Activated CD4-positive, CD25-positive, alpha-beta regulatory T cell treated with anti-CD3 and anti-CD28 coated beads, Interleukin-2, amount 50 U/mL, for 24 hours (primary cell): ENCODE measurements around the gene VNN1.
"Not testable (repeated sequence)": the region's sequence is repeated elsewhere in the genome, so short reads cannot be mapped to it uniquely, and the experiment has no call there.

Experiments
- ATAC-seq, 2 donors: fragments of 150-1000 bp; cut with Tn5 transposase; one replicate each; pipeline ENCODE4 v1.10.0; 2021; ENCODE audit warnings: mild to moderate bottlenecking in 1 of 2, moderate library complexity in 1 of 2

Gene VNN1

DNA sequence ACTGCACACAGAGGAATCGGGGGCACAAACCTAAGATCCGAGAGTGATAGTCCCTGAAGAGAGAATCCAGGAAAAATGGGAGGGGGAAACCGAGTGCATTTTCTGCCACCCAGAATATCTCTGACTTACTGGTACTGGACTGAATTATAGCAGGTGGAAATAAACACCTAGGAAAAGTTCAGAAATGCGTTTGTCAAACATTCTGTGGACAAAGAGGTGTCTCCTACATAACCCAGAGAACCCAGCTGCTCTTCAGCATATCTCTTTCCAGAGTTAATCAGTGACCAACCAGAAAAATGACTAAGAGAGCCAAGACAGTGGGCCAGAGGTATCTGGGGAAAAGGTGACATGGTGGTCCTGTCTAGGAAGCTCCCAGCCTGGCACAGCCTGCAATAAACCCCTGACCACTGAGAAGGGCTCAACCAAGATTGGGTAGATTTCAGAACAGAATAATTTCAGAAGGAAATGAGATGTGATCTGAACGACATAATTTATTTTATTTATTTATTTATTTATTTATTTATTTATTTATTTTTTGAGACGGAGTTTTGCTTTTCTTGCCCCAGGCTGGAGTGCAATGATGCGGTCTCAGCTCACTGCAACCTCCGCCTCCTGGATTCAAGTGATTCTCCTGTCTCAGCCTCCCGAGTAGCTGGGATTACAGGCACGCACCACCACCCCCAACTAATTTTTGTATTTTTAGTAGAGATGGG lies 6.0 kb upstream of the VNN1 start:
- ATAC-seq = no peak

DNA sequence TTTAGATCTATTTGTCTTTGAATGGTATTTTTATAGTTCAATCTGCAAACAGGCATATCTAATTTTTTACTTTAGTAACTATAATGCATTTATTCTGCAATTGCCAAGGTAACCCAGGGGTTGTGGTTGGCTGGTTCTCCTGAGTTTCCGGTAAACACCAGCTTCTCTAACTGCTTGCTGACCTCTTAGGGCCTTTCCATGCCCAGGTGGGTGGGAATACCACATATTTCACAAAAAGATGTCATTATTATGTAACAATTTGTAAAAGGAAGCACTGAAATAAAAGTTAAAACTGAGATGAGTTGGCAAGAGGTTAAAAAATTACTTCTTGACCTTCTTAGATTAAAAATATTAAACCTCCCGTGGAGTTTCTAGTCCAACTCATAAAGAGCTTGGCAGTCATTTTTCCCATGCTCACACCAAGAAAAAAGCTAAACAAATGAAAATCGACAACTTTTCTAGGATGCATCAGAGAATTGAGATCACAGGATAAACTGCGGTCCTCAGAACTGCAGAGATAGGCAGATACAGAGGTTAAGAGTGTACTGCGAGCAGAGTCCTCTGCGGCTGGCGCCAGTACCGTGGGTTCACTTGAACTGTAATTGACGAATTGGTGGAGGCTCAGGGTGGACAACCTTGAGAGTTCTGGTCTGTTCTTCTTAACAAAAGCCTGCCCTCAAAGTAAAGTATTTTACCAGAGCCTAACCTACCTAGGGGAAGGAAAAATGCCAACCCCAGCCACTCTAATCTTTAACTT lies 2.2 kb upstream of the VNN1 start:
- no peak for ATAC-seq

DNA sequence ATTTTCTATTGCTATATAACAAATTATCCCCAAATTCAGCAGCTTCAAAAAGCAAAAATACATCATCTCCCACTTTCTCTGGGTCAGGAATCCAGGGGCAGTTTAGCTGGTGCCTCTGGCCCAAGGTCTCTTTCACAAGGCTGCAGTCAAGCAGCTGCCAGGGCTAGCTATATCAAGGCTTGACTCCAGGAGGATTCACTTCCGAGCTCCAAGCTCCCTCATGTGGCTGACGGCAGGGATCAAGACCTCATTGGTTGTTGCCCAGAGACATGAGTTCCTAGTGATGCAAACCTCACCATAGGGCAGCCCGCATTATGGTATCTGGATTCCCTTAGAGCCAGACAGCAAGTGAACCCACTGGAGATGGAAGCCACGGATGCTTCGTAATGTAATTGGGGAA lies 1.3 kb upstream of the VNN1 start:
- no peak for ATAC-seq

DNA sequence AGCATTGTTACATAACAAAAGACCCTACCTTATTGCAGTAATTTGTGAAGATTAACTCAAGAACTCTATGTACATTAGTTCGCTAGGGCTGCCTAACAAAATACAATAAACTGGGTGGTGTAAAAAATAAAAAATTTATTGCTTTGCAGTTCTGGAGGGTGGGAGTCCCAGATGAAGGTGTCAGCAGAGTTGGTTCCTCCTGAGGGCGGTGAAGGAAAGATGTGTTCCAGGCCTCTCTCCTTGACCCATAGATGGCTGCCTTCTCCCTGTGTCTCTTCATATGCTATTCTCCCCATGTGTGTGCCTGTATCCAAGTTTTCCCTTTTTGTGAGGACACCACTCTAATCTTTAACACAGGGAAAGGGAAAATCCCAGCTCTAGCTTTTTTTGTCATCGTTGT lies 305 bp upstream of the VNN1 start:
- no peak for ATAC-seq

DNA sequence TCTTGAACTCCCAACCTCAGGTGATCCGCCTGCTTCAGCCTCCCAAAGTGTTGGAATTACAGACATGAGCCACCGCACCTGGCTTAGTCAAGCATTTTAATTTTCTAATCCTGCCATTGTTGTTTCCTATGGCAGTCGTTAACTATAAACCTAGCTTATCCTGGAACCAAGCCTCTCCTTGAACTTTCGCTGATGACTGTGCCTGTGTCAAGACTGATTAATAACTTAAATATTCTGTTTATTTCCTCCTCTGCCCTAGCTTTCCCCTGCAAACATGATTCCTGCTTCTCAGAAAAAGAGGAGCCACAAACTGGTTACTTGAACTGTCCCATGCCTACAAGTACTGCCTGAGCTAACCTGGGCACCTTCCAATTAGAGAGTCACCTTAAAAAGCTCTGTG lies 1.5 kb downstream of the VNN1 start:
- ATAC-seq = no peak

DNA sequence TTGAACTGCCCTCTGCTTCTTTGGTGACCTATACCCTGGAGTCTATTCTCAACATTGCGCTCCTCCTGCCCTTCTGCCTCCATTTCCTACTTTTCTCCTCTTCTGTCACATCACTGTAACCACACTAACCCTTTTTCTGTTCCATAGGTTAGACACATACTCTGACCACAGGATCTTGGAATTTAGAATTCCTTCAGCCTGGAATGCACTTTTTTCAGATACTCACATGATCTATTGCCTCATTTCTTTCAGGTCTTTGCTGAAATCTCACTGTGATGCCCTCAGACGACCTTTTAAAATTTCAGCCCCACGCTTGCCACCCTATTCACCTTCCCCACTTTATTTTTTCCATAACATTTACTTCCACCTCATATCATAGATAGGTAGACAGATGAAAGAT lies 5.1 kb downstream of the VNN1 start:
- ATAC-seq = no peak

DNA sequence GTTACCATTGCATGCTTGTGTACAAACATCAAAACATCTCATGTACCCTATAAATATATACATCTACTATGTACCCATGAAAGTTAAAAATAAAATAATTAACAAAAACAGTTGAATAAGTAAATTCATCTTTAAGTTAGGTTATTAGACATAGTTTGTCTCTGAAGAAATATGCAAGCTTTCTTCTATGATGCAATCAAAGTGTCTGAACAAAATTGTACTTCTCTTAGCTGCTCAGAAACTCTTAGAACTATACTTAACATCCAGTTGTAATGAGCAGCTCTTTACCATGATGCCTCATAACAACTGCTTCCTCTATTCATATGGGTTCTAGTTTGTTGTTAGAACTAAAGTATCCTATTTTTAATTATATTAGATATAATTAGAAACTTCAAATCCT lies 5.9 kb downstream of the VNN1 start:
- ATAC-seq = no peak

DNA sequence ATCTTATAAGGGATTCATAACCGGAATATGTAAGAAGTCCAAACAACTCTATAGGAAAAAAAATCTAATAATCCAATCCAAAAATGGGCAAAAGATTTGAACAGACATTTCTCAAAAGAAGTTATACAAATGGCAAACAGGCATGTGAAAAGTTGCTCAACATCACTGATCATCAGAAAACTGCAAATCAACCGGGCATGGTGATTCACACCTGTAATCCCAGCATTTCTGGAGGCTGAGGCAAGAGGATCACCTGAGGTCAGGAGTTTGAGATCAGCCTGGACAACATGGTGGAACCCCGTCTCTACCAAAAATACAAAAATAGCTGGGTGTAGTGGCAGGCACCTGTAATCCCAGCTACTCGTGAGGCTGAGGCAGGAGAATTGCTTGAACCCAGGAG lies 7.1 kb downstream of the VNN1 start:
- not testable (repeated sequence) for ATAC-seq

DNA sequence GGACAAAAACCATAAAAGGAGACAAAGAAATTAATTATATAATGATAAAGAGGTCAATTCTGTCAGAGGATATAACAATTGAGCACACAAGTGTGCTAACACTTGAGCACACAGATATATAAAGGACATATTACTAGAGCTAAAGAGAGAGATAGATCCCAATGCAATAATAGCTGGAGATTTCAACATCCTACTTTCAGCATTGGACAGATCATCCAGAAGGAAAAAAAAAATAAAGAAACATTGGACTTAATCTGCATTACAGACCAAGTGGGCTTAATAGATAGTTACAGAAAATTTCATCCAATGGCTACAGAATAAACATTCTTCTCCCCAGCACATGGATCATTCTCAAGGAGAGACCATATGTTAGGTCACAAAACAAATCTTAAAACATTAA lies 9.9 kb downstream of the VNN1 start:
- ATAC-seq = no peak

DNA sequence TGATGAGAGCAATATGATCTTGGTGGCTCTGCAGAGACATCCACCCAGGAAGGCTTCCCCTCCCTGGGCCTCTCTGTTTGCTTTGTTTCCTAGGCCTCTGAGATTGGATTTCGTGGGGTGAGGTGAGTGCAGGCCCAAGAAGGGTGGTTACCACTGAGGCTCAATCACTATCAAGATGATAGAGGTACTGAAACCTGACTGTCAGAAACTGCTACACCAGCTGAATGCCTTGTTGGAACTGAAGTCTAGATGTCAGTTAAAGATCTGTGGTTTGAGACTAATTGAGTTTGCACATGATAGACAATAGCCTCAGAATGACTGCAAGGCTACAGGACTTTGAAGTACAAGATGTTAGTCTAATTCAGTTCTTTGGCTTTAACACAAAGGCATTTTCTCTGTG lies 15.2 kb downstream of the VNN1 start:
- ATAC-seq = no peak

DNA sequence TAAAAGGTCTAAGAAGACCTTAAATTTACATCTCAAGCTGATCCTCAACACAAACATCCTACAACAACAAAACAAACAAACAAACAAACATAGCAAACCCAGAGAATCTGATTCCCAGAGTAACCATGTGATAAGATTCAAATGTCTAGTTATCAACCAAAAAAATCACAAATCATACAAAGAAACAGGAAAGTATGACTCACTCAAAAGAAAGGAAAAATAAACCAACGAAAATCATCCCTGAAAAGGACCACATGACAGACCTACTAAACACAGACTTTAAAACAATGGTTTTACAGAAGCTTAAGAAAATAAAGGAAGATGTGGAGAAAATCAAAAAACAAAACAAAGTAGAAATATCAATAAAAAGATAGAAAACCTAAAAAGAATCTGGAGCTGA lies 18.1 kb downstream of the VNN1 start:
- no peak for ATAC-seq

DNA sequence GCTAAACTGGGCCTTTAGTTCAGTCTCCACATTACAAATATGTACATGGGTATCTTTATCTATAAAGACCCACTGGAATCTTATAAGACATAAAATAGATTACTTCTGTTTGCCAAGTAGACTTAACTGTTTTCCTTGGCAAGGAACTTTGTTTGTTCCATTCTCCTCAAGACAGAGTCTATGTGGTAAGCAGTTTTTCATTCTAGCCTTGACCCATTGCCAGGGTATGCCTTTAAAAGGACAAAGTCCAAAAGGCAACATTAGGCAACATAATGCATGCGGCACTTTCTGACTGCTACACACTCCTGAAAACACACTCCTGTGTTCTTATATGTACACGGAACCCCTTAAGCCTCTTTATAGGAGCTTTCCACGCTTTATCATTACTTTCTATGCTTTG lies 20.4 kb downstream of the VNN1 start:
- ATAC-seq = no peak

DNA sequence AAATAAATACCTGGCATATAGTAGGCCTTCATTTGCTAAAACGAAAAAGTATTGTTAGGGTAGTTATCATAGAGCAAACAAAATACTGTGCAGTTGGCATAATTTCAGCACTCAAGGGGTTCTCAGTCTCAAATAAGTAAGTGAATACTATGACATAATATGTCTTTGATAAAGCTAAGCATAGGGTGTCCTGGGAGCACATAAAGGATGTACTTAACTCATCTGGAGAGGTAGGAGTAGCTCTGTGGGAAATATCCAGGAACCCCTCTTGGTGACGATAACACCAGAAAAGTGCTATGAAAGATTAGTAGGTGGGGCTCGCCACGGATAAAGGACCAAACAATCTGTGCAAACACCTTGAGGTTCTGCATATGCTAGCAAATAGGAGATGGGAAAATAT lies 23.2 kb downstream of the VNN1 start:
- no peak for ATAC-seq

DNA sequence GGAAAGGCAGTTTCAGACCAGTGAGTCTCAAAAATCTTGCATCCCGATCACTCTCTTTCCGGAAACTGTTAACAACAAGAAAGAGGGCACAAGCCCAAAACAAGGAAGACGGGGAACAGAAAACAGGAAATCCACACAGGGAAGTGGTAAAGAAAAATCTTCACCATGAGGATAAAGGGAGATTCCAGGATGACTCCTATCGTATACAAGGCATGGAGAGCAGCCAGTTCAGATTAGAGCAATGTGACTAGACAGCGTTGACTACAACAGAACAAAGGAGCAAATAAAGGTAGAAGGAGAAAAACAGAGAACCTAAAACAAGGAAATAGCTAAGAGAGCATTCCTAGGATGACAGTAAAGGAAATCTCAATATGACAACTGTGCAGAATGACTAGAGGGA lies 26.5 kb downstream of the VNN1 start:
- ATAC-seq = no peak

DNA sequence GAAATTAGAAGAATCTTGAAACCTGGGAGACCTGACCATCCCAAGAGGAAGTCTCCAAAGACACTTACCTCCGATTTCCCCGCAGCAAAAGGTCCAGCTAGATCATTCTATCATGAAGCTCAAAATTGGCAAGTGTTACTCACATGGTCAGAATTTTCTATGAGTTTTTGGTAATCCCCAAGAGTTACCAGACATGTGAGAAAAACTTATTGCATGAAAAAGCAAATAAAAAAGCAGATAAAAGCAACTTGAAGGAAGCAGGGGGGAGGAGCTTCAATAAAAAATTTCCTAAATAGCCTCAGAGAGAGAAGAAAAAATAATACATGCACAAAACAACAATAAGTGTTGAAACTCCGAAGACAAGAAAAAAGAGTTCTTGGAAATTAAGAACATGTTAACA lies 27.3 kb downstream of the VNN1 start:
- no peak for ATAC-seq

DNA sequence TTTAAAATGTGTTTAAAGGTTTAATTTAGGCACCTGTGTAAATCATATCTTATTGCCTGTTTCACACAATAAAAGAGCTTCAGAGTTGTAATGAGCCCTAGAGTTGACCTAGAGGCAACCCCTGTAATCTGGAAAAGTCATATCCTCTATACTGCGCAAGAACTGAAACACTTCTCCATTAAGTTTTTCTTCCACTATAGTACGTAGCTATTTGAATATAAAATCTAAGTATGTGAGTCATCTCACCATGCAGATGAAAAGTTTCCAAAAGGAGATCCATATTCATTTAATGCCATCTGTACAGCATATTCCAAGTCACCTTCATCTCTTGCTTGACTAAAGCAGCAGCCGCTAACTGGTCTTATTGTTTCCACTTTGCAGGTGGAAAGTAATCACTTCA lies 28.8 kb downstream of the VNN1 start:
- ATAC-seq = no peak

DNA sequence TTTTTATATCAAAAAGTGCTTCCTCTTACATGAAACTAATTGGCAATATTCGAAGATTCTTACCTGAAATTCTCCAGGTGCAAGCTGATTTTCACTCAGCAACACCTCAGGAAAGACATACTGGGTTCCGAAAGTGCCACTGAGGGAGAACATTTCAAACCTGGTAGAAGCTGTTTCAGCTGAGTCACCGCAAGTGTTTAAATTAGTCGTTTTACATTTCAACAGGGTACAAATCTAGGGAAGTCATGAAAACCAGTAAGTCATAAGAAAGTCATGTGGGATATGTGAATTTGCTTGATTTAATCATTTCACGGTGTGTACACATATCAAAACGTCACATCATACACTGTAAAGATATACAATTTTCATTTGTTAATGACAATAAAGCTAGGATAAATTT lies 29.6 kb downstream of the VNN1 start:
- no peak for ATAC-seq

DNA sequence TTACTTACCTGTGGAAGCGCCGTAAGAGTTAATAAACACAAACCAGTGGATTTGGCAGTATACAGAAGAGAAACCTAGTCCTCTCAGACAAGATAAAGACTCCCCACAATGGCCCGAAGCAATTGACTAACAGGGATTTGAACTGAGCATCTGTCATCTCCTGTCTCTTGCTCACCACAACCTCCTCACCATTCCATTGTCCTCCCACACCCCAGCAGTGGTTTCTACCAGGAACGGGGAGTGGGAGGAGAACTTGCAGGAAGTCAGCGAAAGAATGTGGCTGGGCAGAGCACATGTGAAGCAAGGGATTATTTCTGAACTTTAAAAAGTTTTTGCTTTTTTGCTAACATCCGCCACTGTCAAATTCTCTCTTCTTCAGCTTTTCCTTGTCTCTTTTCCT lies 30.3 kb downstream of the VNN1 start:
- ATAC-seq = no peak

DNA sequence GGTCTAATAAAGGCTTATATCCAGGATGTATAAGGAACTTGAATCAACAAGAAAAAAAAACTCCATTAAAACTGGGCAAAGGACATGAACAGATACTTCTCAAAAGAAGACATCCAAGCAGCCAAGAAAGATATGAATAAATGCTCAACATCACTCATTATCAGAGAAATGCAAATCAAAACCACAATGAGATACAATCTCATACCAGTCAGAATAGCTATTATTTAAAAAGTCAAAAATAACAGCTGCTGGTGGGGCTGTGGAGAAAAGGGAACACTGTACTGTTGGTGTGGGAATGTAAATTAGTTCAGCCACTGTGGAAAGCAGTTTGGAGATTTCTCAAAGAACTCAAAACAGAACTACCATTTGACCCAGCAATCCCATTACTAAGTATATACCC lies 34.8 kb downstream of the VNN1 start:
- ATAC-seq = peak in 1 of 2 donors; percentile 36

DNA sequence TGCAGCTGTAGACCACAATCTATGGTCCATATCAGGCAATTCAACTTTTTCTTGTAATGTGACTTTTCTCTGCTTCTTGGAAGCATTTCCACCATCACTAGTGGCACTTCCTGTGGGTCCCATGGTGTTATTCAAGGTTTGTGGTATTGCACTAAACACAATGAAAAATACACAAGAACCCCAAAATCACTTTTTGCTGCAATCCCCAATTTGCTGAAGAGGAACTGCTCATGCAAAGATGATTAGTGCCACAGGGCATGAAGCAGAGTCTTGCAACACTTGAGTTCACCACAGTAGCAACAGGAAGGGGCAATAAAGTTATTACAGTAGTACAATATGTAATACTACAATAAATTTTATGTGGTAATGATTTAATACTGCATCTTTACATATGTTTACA lies 38.1 kb downstream of the VNN1 start:
- no peak for ATAC-seq

DNA sequence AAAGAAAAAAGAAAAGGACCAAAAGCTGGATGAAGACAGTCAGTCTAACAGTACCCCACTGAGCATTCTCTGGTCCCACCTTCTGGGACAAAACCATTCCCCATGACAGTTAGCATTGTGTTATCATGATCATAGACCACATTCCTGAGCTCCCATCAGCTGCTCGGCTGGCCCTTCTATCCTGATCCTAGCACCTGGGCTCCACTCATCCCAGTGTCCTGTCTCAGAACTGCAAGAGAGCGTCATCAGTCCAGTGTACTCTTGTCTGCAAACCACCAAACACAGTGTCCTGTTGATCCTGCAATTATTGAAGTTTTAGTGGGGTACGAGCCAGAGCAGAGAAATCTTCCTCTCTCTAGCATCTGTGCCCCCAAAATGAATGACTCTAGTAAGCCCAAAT lies 38.9 kb downstream of the VNN1 start:
- ATAC-seq = no peak

DNA sequence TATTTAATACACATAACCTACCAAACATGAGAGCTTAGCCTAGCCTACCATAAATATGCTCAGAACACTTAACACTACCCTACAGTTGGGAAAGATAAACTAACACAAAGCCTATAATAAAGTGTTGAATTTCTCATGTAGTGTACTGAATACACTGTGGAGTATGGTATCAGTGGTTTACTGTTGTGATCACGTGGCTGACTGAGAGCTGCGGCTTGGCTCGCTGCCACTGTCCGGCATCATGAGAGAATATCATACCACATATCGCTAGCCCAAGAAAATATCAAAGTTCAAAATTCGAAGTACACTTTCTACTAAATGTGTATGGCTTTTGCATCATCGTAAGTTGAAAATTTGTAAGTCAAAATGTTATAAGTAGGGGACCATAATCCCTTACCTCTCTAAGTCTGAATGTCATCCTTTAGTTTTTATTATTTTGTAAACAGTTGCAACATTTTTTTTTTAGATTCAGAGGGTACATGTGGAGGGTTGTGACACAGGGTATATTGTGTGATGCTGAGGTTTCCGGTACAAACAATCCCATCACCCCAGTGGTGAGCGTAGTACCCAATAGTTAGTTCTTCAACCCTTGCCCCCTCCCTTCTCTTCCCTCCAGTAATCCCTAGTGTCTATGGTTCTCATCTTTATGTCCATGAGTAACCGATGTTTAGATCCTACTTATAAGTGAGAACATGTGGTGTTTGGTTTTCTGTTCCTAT lies 40.3 kb downstream of the VNN1 start:
- ATAC-seq = no peak

DNA sequence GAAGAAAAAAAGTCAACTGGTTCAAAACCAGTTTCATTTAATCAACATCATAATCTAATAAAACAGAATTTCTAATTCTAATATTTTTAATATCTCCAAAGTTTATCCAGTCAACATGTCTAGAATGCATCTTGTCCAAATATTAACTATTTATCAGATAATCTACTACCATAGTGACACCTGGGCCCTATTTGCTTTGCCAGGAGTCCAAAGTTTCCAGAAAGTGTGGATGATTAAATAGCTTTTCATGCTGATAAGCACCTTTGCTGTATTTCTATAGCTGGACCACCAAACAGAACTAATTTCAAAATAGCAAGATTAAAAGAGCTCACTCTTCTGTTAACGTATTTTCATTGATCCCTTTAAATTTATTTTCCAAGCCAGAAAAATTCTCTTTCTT lies 42.6 kb downstream of the VNN1 start:
- no peak for ATAC-seq

DNA sequence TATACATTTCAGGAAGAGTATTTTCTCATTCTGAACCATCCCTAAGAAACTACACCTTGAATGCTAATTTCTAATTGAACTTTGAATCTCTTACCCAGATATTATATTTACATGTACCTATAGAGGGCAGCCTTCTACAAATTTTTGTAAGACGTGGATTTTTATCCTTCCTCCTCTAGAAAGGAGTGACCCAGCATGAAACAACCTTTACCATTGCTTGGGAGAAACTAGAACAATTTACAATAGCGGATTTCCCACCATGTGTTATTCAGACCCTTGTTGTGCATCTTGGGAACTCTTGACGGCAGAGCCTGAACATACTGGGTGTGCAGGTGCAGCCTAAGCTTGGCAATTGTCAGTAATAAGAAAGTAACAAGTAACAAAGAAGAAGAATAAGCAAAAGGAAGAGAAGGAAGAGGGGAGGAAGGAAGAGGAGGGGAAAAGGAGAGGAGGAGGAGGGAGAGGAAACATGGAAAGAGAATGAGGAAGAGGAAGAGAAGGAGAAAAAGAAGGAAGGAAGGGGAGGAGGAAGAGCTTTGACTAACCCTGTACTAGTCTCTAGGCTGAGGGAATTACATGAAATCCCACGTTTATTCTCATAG lies 44.1 kb downstream of the VNN1 start:
- peak; percentile 38 to 58 for ATAC-seq
